CD4-positive, alpha-beta T cell treated with Interleukin-6 for 4 hours (primary cell): ENCODE measurements around the gene CPNE4.

Source experiments
- DNase-seq: peaks from one replicate; pipeline ENCODE4 v3.0.0-alpha.2; 2020; ENCODE audit warnings: mixed read lengths

The CPNE4 gene

DNA sequence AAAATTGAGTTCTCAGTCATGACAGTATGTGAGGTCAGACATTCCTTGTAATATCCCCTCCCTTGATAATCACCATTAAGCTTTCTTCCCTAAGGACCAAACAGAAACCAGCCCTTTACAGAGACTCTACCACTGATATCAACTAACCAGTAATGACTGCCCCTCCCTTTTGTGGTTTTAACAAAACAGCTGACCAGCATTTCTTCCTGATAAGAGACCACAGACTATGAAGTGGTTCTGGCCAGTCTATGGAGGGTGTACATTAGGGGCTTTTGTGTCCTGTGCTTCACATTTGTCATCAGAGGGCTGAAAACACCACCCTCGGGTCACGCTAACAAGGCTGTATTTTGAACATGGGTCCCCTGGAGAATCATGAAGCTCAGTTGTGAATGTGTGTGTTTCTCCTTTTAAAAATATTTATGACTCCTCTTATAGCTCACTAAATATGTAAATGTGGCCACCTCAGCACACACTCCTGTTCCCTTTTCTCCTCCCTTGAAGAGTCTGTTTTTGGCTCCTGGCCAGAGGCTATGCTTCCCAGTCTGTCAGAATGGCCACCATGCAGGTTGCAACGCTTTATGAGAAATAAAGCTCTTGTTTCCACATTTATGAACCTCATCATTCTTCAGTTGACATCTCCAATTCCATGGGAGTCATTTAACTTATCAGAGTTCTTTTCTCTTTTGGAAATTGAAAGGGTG lies 239.3 kb downstream of the CPNE4 start:
- no peak for DNase-seq

DNA sequence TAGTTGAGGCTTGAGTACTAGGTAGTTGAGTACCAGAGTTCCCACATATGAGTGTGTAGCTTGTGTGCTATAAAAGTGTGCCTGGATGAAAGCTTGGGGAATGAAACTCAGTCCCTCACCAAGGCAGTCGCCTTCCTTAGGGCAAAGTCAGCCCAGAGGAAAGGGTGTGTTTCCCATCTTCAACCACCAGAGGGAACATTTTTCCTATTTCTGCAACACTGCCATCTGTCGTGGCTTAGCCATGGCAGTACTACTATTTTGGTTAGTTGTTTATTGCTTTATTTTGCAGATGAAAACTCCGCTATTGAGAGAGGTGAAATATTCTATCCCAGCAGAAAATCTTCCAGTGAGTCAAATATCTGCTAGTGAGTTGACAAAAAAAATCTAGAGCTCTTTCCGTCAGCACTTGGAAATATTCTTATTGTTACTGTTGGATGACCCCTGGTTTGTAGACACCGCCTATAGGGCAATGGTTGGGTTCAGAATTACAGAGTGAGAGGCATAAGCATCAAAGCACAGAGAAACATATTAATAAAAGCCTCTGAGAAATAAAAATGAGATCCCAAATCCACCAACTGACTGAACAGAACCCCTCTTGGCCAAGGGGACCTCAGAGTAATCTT lies 239.9 kb downstream of the CPNE4 start:
- peak; percentile 4 for DNase-seq

DNA sequence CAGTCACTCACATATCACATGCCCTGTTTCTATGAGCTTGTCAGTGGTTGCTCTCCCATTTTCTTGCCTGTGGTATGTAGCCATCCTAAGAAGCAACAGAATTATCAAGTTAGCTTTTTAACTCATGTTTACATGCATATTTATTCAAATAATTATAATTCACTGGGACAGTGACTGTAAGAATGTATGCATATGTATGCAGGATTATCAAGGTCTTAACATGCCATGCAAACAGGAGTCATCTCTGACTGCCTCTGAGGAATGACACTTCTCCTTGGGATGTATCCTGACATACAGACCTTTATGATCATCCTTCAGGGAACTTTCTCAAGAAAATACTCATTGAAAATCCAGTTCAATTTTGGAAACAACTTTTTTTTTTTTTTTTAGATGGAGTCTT lies 240.9 kb downstream of the CPNE4 start:
- no peak for DNase-seq

DNA sequence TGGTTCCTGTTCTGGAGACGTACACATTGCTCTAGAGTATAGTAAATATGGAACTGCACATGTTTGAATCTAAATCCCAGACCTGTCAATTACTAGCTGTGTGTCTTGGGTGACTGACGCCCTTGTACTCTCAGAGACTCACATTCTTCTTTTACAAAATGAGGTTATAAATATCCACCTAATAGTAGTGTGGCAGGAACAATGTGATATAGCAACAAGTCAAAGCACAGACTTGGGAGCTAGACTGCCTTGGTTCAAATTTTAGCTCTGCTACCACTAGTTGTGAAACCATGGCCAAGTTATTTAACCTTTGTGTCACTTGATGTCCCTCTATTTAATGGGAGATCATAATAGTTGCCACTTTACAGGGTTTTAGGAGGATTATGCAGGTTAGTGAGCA lies 245.6 kb downstream of the CPNE4 start:
- no peak for DNase-seq

DNA sequence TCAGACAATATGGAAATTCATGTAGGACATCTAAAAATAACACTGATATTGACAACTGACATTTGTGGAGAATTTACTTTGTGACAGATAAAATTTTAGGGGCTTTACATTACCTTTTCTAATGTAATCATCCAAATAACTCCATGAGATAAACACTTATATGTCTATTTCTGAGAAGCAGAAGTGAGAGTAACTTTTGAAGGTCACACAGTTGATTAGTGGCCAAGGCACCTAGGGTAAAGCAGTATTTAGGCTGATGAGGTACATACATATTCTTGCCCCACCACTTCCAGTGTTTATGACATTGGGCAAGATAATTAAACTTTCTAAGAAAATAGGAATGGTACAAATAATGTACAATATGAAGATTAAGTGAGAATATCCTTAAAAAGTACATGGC lies 248.4 kb downstream of the CPNE4 start:
- no peak for DNase-seq

DNA sequence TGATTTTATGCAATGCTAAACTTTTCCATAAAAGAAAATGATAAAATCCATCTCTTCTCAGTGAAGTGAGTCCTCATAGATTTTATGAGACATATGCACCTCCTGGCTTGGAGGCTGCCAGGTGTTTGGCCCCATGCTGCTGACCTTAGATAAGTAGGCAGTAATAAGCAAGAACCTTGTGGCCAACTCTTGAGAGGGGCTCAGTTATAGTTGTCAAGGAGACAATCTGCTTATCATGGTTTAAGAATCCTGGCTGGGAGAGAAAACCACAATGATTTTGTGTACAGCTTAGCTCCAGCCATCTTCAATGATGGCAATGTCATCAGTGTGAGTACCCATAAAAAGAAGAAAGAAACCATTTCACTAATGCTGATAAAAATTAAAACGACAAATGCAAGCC lies 252.1 kb downstream of the CPNE4 start:
- no peak for DNase-seq

DNA sequence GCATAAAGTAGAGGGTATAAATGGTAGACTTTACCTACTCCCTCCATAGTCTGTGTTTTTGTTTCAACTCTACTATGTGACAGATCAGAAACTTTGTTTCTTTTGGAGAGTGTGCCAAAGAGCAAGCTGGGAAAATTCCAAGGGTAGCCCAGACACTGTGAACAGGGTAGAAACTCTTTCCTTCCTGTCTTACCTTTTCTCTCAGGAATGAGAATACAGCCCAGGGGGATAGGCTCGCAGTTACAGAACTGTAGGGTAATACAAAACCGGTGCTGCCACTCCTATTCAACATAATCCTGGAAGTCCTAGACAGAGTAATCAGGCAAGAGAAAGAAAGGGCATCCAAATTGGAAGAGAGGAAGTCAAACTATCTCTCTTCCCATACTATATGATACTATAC lies 256.3 kb downstream of the CPNE4 start:
- no peak for DNase-seq

DNA sequence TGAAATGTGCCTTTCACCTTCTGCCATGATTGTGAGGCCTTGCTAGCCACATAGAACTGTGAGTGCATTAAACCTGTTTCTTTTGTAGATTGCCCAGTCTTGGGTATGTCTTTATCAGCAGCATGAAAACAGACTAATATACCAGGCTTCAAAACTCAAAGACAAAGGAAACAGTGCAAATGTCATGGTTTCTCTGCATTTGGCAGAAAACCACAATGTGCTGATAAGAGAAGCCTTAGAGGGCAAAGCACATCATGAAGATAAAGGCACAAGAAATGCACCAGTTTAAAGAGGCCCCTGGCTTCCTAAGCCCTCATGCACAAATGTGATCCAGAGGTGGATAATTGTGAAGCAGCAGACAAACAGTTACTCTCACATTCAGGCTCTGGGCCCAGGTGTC lies 259.2 kb downstream of the CPNE4 start:
- no peak for DNase-seq

DNA sequence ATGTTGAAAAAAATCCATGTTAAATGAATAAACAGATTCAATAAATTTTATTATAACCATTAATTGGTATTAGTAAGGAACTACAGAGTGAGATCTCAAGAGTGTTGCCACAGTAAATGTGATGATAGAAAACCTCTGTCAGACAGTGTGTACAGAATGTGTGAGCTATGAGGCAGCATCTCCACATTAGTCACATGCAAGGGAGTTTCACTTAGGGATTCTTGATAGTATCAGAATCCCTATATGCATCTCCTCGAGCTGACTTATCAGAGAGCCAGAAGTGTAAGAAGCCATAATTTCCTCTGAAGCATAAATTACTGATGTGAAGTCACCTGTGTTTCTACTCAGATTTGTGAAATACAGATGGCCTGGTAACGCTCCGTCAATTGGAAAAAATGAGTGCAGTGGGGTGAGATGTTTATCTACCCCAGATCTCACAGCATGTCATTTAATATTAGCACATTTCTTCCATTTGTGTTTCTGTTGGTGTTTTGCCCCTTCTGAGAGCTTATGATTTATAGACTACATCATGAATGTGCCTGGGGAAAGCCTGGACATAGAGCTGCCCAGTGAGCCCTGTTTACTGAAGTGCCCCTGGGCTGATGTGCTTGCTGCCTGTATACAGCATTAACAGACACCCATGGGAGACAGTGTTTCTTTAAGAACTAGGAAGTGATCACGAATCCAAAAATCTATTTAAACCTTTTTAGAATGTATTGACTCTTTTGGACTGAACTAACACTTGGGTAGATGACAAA lies 262.4 kb downstream of the CPNE4 start:
- DNase-seq = no peak

DNA sequence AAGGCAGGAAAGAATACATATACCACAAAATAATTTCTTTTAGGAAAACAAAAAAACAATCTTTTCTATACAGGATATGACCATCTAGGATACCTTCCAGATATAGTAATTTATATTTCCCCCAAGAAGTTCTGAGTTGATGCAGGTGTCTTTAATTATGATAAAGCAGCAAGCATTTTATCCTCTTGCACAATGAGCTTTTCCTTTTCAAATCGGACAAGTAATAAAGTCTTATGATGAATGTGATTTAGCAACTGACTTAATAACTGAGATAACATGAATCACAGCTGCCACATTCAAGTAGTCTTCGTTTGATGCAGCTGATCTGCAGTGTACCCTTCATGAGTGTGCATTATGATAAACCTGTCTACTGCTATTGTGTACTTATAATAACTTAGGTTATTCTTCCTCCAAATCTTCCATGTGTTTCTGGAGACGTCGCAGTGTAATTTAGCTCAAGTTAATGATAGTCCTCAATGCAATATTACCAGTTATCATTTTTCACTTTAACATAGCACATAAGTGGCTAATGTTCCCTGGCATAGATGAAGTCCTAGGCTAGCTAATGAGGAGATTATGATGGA lies 271.7 kb downstream of the CPNE4 start:
- no peak for DNase-seq

DNA sequence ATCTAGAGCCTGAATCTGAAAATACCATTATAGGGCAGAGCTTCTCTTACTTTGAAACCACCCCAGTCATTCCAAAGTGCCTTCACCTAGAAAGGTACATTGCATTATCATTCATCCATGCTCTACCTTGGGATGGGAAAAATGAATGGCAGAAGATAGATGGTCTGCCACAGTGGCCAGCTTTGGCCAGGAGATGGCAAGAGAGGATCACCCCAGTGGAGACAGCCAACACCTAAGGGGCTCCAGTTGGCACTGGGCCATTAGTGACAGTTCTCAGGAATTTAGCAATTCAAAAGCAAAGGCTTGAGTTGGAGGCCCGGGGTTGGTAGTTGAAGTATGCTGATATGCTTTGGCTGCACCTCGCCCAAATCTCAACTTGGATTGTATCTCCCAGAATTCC lies 278.4 kb downstream of the CPNE4 start:
- DNase-seq = no peak

DNA sequence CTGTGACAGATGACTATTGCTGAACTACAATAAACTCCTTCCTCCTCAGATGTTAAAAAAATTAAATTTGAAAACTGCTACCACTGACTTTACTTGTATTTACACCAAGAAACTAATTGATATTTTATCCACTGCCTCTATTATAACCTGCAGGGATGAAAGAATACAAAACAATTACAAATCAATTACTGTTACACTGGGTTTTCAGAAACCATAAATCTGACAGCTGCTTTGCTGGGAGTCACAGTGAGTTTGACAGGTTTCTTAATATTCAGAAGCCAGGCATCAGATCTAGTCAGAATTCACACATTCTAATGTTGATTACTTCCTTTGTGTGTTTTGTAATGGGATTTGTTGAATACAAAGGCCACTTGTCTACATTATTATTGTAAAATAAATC lies 279.4 kb downstream of the CPNE4 start:
- no peak for DNase-seq

DNA sequence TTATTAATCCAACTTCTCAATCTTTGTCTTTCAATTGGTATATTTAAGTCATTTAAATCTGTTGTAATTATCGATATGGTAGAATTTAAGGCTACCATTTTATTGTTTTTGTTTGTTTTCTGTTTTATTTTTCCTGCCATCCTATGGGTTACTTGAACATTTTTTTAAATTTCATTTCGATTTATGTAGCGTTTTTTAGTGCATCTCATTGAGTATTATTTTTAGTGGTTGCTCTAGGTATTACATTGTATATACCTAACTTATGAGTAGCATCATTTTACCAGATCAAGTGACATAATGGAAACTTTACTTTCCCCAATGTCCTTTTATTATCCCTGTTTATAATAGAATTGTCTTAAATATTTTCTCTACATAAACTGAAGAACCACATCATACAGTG lies 284.6 kb downstream of the CPNE4 start:
- DNase-seq = no peak

DNA sequence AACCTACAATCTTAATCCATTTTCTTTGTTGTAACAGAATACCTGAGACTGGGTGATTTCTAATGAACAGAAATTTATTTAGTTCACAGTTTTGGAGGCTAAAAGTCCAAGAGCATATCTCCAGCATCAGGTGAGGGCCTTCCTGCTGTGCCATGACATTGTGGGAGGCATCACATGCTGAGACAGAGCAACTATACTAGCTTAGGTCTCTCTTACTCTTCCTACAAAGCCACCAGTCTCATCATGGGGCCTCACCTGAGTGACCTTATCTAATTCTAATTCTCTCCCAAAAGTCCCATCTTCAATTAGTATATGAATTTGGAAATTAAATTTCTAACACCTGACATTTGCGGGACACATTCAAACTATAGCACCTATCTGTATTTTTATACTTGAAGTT lies 285.0 kb downstream of the CPNE4 start:
- DNase-seq = no peak

DNA sequence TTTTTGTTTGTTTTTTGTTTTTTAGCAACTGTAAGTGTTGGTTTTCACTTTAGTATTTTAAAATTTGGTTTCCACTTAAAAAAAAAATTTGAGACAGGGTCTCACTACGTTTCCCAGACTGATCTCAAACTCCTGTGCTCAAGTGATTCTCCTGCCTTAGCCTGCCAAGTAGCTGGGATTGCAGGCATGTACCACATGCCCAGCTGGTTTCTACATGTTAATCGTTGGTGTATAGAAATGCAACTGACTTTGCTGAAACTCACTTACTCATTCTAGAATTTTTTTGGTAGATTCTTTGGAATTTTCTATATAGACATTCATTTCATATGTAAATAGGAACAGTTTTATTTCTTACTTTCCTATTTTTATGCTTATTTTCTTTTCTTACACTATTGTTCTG lies 287.3 kb downstream of the CPNE4 start:
- no peak for DNase-seq

DNA sequence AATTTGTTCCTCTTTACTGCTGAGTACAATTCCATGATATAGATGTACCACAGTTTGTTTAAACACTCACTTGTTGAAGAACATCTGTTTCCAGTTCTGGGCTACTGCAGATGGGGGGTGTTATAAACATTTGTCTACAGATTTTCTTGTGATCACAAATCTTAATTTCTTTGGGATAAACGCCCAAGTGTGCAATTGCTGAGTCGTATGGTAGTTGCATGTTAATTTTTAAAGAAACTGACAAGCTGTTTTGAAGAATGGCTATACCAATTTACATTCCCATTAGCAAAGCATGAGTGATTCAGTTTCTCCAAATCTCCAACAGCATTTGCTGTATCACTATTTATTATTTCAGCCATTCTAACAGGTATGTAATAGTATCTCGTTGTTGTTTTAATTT lies 290.0 kb downstream of the CPNE4 start:
- no peak for DNase-seq

DNA sequence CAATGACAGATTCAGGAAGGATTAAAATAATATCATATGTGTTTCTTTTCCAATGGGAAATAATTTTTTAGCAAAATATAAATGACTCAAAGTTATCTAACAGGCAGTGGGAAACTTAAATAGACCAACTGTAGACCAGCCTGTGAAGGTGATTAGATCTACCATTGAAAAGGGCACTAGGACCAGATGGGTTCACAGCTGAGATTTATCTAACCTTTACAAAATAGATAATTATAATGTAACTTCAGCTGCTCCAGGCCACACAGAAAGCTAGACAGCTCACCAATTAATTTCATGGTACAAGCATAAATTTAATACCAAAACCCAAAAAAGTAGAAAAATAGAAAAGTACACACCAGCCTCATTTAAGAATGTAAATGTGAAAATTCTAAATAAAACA lies 291.7 kb downstream of the CPNE4 start:
- no peak for DNase-seq

DNA sequence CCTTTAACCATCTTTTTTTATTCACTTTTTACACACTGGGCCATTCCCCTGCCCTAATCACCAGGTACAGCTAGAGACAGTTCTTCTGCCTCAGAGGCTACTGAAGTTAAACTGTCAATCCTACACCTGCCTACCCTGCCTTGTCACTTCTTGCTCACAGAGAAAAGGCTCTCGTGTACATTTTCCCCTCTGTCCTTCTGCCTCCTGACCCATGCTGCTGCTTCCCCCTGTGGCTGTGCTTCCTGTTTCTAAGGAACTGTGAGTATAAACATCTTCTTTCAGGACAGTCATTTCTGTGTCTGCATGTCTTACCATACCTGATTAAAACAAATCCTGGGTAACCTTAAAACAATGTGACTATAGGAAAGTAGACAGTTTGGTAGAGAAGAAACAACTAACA lies 295.6 kb downstream of the CPNE4 start:
- no peak for DNase-seq

DNA sequence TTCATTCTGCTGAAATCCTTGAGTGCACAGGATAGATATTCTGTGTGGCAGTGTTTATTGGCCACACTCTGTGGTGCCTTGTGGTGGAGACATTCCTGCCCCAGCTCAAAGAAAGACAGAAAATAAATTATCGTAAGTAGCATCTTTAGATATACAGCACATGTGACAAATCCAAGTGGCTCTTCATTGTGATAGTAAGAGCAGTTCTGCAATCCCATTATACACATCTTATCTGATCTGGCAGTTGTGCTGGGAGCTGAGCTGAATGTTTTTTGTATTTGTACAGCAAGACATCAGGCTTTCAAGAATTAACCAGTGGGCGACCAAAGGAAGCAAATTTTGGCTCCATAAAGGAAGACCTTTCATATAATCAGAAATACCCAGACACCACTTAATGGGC lies 296.7 kb downstream of the CPNE4 start:
- DNase-seq = no peak

DNA sequence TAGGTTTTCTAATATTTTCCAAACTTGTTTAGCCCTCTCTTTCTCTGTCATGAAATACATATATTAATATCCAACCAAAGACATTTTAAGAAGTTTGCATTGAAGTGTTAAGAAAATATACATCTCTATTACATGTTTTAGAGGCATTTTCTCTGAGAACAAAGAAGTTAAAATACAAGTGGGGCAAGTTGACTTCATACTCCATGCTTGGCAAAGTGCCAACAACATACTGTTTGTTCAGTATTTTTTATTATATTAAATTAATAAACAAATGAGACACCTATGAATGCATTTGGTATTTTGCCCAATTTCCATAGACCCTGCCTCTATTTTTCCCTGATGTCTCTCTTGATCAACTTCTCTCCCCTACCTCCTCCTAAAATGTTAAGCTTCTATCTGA lies 299.3 kb downstream of the CPNE4 start:
- no peak for DNase-seq

DNA sequence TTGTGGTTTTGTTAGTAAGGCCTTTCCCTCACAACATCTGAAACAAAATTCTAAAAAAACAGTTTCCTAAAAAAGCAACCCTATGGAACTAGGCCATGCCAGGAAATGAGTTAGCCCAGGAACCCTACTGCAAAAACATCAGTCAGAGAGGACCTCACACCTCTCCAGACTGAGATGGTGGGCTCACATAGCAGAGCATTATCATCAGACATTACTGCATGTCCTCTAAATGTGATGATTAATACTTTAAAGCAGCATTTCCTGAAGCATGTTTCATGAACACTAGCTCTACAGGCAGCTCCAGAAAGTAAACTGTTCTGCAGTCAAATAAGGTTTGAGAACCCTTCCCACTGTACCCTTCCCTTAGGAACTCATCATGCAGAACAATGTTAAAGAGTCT lies 299.7 kb downstream of the CPNE4 start:
- DNase-seq = no peak

DNA sequence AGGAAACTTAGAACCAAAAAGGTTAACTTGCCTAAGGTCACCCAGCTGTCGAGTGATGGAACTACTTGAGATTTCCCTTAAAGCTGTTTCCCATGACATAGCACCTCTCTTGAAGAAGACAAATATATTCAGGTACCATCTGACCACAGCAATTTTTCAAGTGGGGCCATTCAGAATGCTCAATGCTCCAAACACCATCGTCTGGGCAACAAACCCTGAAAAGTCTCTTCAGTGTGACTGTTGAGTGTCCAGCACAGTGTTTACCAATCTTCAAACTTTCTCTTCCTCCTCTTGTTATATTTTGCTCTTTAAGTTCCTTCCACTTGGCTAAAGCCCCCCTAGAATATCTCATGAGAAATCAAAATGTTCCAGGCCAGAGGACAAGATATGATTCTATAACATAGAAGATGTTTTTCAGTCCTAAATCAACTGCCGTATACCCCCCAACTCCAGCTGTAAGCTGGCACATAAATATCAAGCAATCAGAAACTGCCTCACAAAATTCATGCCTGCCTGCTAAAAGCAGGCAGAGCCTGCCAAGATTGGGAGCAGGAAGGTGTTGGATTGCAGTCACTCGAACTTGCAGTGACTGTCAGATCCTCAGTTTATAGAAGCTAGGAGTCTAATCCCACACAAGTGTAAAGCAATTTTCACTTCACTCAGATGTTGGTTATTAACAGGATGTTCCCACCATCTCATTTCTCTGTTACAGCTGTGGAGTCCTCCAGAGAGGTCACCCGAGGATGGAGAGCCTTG lies 301.6 kb downstream of the CPNE4 start:
- DNase-seq = no peak

DNA sequence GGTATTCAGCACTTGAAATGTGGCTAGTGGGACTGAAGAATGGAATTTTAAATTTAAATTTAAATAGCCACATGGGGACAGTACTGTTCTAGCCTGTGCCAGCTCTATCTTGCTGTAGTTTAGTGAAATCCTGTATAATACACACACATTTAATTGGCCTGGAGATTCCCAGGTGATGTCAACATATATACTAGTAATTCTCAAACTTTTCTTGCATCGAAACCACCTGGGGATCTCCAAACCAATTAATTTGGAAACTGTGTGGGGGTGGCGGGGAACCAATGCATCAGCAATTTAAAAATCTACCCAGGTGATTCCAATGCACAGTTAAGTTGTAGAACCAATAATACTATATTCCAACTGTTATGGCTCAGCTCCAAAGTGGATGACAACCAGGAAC lies 303.1 kb downstream of the CPNE4 start:
- no peak for DNase-seq
